ENCODE results near the gene HTR3E. TPM values are rescaled to one million over a fixed set of nuclear protein-coding genes. Genes with fewer than 3 reads are reported as not detected.

The HTR3E gene
- total RNA-seq, 1 experiment from 2014 or later = not detected

DNA sequence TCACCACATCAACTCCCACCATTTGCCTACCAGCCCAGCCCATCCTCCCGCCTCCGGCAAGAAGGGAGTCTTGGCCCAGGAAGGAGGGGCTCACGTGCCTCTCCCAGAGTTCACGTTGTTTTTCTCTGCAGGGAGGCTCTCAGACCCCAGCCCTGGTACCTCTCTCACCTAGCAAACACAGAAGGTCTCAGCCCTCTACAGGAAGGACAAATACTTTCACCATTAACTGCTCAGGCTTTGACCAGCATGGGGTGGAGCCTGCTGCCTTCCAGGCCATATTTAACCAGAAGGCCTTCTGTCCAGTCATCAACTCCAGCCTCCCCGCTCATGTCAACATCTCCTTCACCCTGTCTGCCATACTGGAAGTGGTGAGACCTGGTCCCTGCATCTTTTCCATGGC lies 19.0 kb upstream of the HTR3E start:
- Histone ChIP-seq H3K23me2 (ENCODE audit: insufficient read length, low read depth, low read length, poor library complexity, severe bottlenecking) (no peaks in the 10 kb centered on the region), H3K9ac (ENCODE audit: extremely low read depth, insufficient read length, low read length) (no peak overlapping the region), H2BK15ac (ENCODE audit: low read depth, low read length) (no peak overlapping the region), H4K8ac (replicated peaks; ENCODE audit: insufficient read length, low read depth, low read length) (no peak overlapping the region), H4K20me1 (ENCODE audit: control insufficient read depth, insufficient read depth, insufficient read length) (no peaks in the 10 kb centered on the region), H3K4ac (ENCODE audit: low read depth, low read length) (no peak overlapping the region), H2BK120ac (ENCODE audit: low read depth, low read length, poor library complexity, severe bottlenecking) (no peak overlapping the region), H4K91ac (ENCODE audit: insufficient read length, low read depth, low read length) (no peak overlapping the region), H3K9me3 (ENCODE audit: control insufficient read depth, low read depth, low read length) (no peaks in the 10 kb centered on the region), H3K4me1 (ENCODE audit: insufficient read depth, low read length) (peaks cover 4% of the 10 kb centered on the region; the same call in 1 of the 2 replicates), H3T11ph (ENCODE audit: low read length) (no peak overlapping the region), H3K14ac (ENCODE audit: insufficient read depth, low read length) (no peak overlapping the region), H2AFZ (ENCODE audit: low read length) (no peak overlapping the region), H3K4me2 (ENCODE audit: insufficient read depth, insufficient read length, low read length) (no peak overlapping the region), H2BK5ac (ENCODE audit: insufficient read length, low read length) (no peak overlapping the region), H2AK5ac (ENCODE audit: insufficient read length, low read length) (no peak overlapping the region), H3K79me1 (ENCODE audit: insufficient read depth, low read depth, low read length, poor library complexity, severe bottlenecking) (no peaks in the 10 kb centered on the region), H3K79me2 (ENCODE audit: insufficient read depth, low read length) (no peaks in the 10 kb centered on the region), H2BK20ac (ENCODE audit: low read depth, low read length, poor library complexity, severe bottlenecking) (no peak overlapping the region), H3K27me3 (ENCODE audit: insufficient read depth, low read length) (no peaks in the 10 kb centered on the region), H3K18ac (ENCODE audit: insufficient read length, low read depth, low read length) (no peak overlapping the region), H4K5ac (ENCODE audit: insufficient read length, low read depth, low read length) (no peak overlapping the region), H2BK12ac (ENCODE audit: insufficient read length, low read depth, low read length) (no peak overlapping the region), H3K56ac (ENCODE audit: insufficient read length, low read depth, low read length) (no peak overlapping the region), H3K23ac (ENCODE audit: insufficient read length, low read depth, low read length) (no peak overlapping the region), H3K27ac (ENCODE audit: insufficient read length, low read depth, low read length) (no peak overlapping the region)
- Mint-ChIP-seq H3K36me3 (ENCODE audit: insufficient read depth in 1 of 3, low read depth in 3 of 3) (no peaks in the 10 kb centered on the region), H3K27ac (peak overlapping the region in 2 of 3 experiments; percentile 41 to 73; a peak in 2 of 7 replicates), H3K4me1 (peaks cover 11 to 13% of the 10 kb centered on the region in 2 experiments), H3K4me3 (no peak overlapping the region), H3K27me3 (ENCODE audit: low read depth) (no peaks in the 10 kb centered on the region), H3K9me3 (no peaks in the 10 kb centered on the region)
- WGBS (ENCODE audit: extremely low coverage, insufficient read length, low lambda C conversion rate) = no CpG with 5 or more reads among the region's 5 CpGs
- DNase-seq = peak; percentile 40
- TF ChIP-seq CTCF (conservative IDR thresholded peaks at IDR 0.05) = 0 out of 3 replicates have a peak, but pooled peaks have one; percentile 18
